ENCODE measurements around the gene ATP9A.

Gene ATP9A

DNA sequence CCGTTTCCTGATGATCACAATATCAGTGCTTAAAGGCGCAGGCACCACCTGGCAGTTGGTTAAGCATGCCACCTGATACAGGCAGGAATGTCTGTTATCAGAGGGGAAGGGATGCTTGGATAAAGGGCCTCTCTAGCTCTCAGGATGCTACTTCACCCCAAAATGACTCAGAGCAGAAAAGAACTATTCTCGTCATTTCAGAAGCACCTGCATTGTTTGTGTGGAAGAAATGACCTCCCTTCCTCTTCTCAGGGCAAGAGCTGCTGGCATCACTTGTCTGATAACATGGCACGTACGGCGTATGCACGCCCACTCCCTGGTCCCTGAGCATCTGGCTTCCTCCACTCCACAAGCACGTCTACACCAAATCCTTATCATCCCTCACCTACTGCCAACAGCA is 47.3 kb downstream of the ATP9A start:
- DNase-seq, result no peak

DNA sequence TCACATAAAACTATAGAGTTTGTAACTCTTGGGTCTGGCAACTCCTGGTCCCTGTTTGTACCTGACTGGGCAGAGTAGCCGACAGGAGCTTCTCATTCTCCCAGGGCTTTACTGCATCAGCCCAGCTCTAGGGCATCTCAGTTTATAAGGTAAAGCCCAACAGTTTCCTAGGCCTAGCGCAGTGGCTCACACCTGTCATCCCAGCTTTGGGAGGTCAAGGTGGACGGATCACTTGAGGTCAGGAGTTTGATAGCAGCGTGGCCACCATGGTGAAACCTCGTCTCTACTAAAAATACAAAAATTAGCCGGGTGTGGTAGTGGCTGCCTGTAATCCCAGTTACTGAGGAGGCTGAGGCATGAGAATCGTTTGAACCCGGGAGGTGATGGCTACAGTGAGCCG is 47.8 kb downstream of the ATP9A start:
- DNase-seq, result no peak

DNA sequence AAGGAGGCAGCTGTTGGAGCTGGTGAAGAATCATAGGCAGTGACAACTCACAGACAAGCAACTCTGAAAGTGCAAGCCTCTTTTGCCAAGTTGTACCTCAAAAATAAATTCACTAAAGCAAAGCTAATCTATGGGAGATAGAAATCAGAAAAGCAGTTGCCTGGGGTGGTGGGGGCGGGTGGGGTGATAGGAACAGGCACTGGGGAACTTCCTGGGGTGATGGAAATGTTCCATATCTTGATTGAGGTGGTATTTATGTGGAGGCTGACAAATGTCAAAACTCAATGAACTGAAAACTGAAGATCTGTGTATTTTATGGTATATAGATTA is 52.4 kb downstream of the ATP9A start:
- no peak for DNase-seq

DNA sequence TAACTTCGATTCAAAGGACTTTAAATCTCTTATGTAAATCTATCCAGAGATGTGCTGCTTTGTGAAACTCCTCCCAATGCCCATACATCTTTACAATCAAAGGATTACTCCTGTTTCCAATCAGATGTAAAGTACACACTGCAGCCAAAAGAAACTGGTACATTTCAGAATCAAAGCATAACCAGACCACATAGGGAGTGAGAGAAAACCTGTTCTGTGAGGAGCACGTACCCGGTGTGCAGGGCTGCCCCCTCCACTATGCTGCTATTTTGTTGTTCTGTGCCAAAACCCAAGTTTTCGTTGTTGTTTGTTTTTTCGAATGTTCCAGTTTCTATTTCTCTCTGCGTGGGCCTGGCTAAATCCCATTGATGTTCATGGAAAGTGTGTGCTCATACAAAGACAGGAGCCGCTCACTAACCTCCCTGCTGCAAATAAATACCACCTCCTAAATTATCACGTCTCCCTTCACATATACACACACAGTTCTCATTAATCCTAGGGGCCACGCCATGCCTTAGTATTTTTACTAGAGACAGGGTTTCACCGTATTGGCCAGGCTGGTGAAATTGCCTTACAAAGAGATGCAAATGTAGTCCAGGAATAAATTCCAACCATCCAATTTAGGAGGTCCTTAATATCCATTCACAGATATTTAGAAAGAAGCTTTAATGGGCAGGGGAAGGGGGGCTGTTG is 52.9 kb downstream of the ATP9A start:
- no peak for DNase-seq

DNA sequence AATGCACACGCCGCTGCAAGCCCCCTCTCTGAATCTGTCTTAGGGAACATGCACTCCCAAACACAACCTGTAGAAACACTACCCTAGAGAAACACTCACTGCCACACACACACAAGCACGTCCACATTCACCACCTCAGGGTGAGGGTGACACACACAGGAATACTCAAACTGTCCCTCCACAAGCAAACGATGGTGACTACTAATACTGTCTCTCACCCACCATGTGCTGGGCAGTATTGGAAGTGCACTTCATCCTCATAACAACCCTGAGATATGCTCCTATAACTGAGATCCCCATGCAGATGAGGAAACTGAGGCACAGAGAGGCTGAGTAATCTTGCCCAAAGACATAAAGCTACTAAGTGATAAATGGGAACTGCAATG is 55.0 kb downstream of the ATP9A start:
- DNase-seq, result no peak

DNA sequence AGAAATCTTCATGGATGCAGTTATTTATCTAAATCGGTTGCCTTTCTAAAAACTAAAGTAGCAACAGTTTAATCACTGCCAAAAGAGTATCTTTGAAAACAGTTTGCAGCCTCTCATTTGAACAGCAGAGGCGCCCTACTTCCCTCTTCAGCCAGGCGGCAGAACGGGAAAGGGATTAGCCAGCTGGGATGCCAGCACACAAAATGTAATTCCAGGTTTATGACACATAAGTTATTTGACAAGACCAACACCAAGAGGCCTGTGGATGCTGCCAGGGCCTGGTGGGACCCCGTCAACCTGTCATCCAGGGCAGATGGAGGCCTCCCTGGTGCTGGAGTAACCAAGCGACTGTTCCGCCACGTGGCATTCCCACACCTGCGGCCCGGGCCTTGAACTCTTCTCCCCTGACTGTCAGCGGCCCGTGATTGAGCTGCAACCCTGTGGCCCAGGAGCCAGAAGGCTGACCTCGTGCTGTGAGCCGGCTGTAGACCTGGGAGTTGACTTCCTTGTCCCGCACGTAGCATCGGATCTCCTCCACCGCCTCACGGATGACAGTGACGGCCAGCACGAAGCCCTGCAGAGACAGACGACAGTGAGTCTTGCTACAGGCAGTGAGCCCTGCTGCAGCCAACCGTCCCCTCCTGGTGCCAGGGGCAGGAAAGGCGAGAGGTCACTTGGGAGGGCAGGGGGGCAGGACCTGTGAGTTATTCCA is 55.5 kb downstream of the ATP9A start:
- DNase-seq, result no peak

DNA sequence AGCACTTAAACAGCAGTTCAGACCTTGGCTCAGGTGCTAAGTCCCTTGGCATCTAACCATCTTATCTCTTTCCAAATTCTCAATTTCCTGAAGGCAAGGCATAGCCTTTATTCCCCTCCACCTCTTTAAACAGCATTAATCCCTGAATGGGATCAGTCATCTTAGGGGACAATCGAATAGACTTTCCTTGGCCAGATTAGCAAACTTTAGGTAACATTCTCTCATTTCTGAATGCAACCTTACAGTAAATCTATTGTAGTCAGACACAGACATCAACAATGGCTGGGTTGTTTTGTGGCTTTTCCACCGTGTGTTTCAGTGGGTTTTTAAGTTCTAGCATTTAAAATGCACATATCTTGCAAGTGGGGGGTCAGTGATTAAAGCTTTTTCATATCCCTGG is 56.8 kb downstream of the ATP9A start:
- DNase-seq, result no peak

DNA sequence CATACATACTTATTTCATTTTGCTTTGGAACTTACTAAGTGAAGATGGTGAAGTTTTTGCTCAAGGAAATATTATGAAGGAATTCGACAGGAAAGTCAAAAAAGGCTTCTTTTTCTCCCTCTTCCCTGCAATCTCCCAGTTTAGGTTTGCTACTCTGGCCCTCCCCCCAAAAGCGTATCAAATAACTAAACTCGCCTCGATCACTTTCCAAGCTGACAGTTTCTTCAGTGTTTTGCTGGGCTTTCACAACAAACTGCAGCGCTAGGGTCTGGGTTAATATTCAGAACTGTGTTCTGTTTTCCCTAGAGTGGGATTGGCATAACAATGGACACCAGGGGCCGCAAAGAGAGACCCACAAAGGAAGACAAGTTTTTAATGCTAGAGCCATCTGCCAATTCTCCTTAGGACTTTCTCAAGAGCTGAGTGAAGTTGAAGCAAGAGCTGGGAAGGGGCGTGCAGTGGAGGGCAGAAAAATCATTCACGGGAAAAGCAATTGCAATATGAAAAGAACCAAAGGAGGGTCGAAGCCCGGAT is 57.8 kb downstream of the ATP9A start:
- no peak for DNase-seq

DNA sequence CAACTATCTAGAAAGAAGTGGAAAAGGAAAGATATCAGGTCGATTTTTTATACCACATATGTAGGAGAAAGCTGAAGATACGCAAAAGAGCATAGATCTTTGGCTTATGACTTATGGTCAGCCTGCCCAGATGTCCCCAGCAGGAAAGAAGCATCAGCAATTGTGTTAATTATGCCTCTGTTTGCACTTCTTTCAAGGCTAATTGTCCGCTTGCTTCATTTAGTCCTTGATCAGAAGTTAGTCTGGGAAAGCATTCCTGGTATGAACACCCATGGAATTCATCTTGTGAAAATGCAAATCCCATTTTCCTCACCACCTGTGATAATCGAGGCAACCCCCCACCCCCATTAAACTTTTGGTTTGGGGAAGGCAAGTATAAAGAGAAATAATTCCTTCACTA is 62.8 kb downstream of the ATP9A start:
- DNase-seq, result no peak

DNA sequence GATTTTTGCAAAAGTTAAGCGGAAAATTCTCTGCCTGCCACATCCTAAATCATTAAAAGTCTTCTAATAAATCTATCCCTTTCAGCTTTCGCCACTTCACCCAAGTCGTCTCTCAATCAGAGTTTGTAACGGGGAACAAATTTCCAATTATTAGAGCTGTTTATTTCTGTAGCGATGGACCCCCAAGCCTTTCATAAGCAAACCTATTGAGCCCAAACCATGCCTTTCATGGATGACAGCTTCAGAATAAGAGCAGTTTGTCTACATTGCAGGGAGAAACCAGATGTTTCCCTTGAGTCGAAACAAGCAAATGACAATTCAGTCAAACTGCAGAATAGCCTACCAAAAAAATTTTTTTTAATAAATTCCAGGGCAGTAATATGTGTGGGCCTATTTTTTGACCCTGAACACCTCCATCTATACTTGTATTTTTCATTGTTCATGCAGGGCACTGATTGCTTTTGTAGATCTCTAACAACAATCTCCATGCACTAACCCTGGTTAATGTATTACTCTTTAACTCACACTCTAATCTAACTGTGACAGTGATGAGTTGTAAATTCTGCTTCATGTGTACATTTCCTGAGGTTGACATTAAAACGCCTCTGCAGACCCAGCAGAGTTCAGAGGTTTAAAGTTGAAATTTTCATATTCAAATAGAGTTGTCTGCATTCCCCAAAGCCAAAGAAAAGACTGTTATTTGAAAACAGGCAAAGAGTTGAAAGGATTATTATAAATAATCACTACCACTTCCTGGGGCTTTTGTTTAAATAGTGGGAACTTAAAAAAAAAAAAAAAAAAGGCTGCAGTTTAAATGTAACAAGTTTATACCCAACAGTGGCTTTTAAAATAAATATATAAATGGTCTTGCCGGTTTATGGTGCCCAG is 64.5 kb downstream of the ATP9A start:
- peak; percentile 25 for DNase-seq

DNA sequence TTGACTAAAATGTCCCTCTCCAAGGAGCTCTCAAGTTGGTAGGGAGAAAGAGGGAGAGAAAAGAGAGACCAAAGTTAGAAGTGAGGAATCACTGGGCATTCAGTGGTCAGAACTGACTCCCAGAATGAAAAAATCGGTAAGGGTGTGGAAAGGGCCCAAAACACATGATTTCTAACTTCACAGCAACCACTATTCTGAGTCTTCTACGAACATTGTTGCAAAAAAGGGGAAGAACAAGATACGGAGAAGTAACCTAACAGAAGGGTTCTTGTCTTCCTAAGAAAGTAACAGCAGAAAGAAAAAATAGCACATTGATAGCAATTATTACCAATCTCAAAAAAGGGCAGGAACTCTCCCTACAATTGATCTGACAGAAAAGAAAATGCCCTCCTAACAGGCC is 65.6 kb downstream of the ATP9A start:
- DNase-seq, result no peak

DNA sequence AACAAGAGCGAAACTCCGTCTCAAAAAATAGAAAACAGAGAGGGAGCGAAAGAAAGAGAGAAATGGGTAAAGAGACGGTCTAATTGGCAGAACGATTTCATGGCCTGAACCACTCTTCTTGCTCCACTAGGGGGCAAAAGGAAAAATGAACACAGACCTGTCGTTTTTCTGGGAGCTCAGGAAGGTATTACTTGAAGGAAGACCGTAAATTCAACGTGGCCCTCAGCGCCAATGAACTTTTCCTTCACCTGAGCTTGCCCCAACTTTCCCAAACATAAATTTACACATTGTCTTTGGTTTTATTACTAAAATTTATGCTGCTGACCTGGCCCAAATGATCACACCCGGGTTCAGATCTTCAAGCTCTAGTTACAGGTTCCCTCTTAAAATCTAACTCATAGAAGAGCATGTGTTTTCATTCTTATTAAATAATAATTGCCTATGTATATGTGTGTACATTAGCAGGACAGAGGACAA is 67.3 kb downstream of the ATP9A start:
- peak; percentile 54 for DNase-seq

DNA sequence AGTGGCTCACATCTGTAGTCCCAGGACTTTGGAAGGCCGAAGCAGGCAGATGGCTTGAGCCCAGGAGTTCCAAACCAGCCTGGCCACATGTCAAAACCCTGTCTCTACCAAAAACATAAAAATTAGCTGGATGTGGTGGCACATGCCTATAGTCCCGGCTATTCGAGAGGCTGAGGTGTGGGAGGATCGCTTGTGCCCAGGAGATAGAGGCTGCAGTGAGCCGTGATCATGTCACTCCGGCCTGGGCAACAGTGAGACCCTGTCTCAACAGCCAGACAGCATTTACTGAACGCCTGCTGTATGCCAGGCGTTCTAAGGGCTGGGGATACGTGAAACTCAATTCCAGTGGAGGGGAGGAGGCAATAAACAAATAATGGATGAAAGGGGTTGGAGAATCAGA is 69.9 kb downstream of the ATP9A start:
- no peak for DNase-seq

DNA sequence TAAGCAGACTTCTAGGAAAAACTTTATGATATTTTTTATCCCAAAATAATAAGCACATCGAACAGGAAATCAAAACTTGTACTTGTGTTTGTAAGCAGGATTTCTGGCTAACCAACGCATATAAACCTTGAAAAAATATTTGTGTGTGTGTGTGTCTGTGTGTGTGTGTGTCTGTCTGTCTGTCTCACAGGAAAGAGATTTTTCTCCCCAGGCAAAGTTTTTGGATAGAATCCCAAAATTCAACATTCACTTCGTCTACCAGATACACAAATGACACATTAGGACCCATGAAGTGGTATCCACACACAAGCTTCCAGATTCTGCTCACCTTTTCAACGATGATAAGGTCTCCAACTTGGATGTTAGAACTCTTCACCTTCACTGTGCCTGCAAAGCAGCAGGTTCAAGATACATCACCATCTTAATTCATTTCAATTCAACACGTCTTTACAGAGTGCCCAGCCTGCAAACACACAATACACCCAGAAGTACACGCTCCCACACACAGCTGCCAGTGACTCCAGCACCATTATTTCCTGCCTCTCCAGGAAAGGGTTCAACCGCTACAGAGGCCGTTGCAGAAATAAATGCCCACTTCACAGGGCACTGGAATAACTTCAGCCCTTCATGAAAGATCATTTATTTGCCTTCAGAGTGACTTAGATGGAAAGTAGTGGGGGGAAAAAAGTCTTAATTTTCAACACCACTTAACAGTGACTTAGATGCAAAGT is 70.9 kb downstream of the ATP9A start:
- no peak for DNase-seq

DNA sequence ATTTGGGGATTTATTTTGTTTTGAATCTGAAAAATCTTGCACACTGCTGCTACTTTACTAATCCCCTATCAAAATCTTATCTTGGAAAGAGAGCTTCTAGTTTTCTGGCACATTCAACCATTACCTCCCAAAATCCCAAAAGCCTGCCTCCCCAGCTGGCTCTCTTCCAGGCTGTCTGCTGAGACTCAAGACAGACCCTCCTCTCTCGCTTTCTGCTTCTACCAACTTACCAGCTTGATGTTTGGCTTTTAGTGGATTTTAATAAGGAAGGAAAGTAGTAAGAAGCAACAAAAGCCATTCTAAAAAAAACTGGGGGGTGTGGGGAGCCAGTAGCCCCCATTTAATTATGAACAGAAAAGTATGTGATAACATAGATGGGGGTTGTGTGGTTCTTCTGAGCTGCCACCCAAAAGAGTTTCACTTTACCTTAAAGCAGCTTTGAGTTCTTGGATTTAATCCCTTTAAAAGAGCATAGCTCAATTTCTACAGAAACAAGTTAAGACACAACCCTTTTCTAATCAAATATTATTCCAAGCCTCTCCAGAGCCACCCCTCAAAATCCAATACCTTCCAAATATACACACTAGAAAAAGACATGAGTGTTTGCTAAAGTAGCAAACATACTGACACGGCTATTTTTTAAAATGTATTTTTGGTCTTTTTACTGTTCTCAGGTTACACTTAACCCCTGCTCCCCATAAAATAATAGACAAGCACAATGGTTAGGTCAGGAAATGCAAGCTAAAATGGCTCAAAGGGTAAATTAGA is 71.7 kb downstream of the ATP9A start:
- no peak for DNase-seq

DNA sequence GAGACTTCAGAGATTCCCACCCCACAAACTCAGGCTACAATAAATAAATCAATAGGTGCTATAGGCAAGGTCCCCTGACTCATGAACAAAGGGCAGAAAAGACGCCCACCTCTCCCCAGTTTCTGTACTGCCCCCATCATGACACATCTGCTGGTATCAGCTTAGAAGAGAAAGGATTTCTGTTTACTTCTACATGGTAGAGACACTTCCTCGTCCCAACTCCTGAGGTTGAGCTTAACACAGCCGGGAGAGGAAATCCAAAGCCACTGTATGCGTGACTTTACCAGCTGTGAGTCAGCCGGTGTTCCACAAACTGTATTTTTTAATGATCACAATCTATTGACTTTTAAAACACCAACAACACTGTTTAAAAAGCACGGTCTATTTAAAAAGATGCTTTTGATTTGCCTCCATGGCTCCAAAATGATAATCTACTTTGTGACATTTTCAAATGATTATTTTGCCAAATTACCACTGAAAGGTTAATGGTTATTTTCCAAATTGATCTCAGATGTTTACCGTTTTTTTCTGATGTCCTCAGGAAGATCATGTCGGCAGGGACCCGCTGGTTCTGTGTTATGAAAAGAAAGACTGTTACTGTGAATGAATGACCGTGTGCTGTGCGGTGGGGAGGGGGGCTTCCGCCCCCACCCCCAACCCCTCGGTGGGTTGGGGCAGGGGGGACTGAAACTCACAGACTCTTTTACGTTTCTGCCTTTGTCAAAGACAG is 72.5 kb downstream of the ATP9A start:
- no peak for DNase-seq

DNA sequence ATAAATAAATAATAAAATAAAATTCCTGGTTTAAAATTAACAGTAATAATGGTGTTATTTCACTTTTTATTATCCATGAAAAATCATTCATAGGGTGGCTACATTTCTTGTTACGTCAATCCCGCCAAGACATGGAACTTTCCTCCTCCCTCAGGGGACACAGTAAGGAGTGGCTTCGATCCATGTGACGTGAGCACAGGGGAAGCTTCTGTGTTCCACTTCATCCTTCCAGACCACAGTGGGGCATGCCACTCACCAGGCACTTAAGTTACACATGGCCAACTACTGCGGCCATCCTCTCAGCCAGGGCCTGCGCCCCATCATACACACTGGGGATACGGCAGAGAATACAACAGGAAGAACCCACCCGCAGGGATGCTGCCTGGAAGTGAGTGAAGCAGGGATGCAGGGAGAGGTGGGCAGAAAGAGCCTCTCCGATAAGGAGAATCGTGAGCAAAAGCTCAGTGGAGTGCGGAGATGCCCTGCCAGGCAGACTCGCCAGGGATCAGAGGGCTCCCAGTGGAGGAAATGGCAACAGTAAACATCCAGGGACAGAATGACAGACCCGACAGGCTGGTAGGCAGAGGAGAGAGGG is 75.3 kb downstream of the ATP9A start:
- DNase-seq, result no peak

DNA sequence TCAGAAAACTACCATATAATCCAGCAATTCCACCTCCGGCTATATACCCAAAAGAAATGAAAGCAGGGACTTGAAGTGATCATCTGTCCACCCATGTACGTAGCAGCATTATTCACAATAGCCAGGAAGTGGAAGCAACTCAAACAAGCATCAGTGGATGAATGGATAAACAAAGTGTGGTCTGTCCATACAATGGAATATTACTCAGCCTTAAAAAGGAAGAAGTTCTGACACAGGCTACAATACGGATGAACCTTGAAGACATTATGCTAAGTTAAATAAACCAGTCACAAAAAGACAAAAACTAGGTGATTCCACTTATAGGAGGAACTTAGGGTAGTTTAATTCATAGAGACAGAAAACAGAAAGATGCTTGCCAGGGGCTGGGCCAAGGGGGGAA is 76.5 kb downstream of the ATP9A start:
- DNase-seq, result no peak

DNA sequence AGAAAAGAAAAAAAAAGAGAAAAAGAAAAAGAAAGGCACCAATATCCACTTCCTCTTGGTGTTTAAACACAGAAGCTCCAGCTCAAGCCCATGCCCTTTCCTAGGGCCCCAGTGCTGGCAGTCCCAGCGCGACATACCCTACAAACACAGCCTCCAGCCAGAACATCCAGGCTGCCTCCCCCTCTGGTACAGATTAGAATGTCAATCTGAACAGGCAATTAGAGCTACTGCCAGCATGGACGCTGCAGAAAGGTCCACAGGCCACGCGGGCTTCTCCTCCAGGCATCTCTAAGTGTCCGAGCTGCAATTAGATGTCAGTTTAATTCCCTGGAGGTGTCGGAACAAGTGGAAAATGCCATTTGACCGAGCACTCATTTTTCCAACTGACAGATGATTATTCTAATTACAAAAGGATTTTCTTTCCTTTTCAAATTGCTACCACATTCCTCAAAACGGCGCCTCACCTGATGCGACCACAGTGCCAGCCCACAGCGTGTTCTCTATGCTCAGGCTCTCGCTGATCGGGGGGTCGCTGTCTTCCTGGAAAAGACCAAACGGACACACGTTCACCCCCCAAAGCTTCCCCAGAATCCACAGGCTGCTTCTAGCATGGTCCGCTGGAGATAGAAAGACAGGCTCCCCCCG is 79.5 kb downstream of the ATP9A start:
- DNase-seq, result no peak

DNA sequence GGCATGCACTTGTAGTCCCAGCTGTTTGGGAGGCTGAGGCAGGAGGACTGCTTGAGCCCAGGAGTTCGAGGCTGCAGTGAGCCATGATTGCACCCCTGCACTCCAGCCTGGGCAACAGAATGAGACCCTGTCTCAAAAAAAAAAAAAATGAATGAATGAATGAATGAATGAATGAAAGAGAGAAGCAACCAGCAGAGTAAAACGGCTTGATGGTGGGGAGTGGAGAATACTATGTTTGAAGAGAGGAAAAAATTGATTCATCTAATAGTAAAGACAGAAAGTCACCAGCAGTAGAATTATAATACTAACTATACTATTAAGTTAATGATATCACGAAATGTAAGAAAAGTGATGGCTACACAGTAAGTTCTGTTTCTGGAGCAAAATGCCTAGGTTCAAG is 80.6 kb downstream of the ATP9A start:
- DNase-seq, result no peak
